Naive thymus-derived CD4-positive, alpha-beta T cell (primary cell): ENCODE results near the gene PTTG1IP. TPM values are rescaled to one million over a fixed set of nuclear protein-coding genes. Genes with fewer than 3 reads are reported as not detected.

Experiments used
- ATAC-seq: fragments of 150-1000 bp; cut with Tn5 transposase; 2 replicates; pipeline ENCODE4 v1.10.0; 2021; ENCODE audit warnings: mild to moderate bottlenecking, moderate library complexity
- CTCF ChIA-PET: fragments of 350-600 bp; sonication (Branson Sonifier 250); formaldehyde crosslinking; loops from one replicate; lab custom pipeline; 2021; ENCODE audit warnings: antibody characterized with exemption; lab: Charles Lee
- POLR2A ChIA-PET: fragments of 350-600 bp; sonication (Branson Sonifier 250); formaldehyde crosslinking; loops from one replicate; lab custom pipeline; 2021; ENCODE audit warnings: antibody characterized with exemption, inconsistent platforms; lab: Charles Lee
- DNase-seq, 9 donors: peaks; one replicate each; pipeline versions ENCODE4 v3.0.0 to v3.0.0-alpha.2; 2020 to 2022; ENCODE audit warnings: mixed read lengths in 1 of 9
- H3K27ac ChIP-seq: one replicate; pipeline ENCODE4 v1.7.0; 2013; ENCODE audit warnings: mild to moderate bottlenecking, low read depth, low read length, moderate library complexity
- H3K27me3 ChIP-seq, 2 donors: one replicate each; pipeline ENCODE4 v1.7.0; 2013; ENCODE audit warnings: low read length in 2 of 2, mild to moderate bottlenecking in 2 of 2, moderate library complexity in 2 of 2; ENCODE audit not compliant: control insufficient read depth in 2 of 2, insufficient read depth in 2 of 2
- H3K36me3 ChIP-seq, 3 experiments: 1 replicate in 2 of 3; 2 replicates in 1 of 3; pipeline ENCODE4 v1.7.0; 2013; ENCODE audit warnings: low read length in 3 of 3, mild to moderate bottlenecking in 3 of 3, moderate library complexity in 1 of 3; ENCODE audit not compliant: insufficient read depth in 3 of 3, control insufficient read depth in 2 of 3
- H3K4me1 ChIP-seq, 2 donors: one replicate each; pipeline ENCODE4 v1.7.0; 2013; ENCODE audit warnings: low read length in 2 of 2, mild to moderate bottlenecking in 2 of 2, moderate library complexity in 1 of 2; ENCODE audit not compliant: control insufficient read depth in 2 of 2, insufficient read depth in 2 of 2
- H3K4me3 ChIP-seq: 2 replicates; pipeline ENCODE4 v1.7.0; 2013; ENCODE audit warnings: mild to moderate bottlenecking, low read length
- H3K9me3 ChIP-seq, 3 experiments: 1 replicate in 2 of 3; 2 replicates in 1 of 3; pipeline ENCODE4 v1.7.0; 2013; ENCODE audit warnings: low read length in 3 of 3; ENCODE audit not compliant: control insufficient read depth in 2 of 3
- H3K27ac Mint-ChIP-seq, 9 donors: one replicate each; pipeline ENCODE4 v1.8.0; 2020 to 2022; ENCODE audit warnings: mixed read lengths in 9 of 9, mild to moderate bottlenecking in 8 of 9, moderate library complexity in 5 of 9, inconsistent platforms in 2 of 9
- H3K27me3 Mint-ChIP-seq, 5 donors: one replicate each; pipeline ENCODE4 v1.8.0; 2021 to 2022; ENCODE audit warnings: mixed read lengths in 5 of 5, mild to moderate bottlenecking in 1 of 5
- H3K36me3 Mint-ChIP-seq, 5 donors: one replicate each; pipeline ENCODE4 v1.8.0; 2020 to 2022; ENCODE audit warnings: mixed read lengths in 5 of 5, mild to moderate bottlenecking in 3 of 5, inconsistent platforms in 1 of 5
- H3K4me1 Mint-ChIP-seq, 7 donors: one replicate each; pipeline ENCODE4 v1.8.0; 2020 to 2022; ENCODE audit warnings: mixed read lengths in 7 of 7, mild to moderate bottlenecking in 3 of 7, inconsistent platforms in 1 of 7
- H3K4me3 Mint-ChIP-seq, 10 donors: one replicate each; pipeline ENCODE4 v1.8.0; 2020 to 2022; ENCODE audit warnings: mild to moderate bottlenecking in 10 of 10, mixed read lengths in 10 of 10, moderate library complexity in 6 of 10, inconsistent platforms in 2 of 10
- H3K9me3 Mint-ChIP-seq, 11 donors: one replicate each; pipeline ENCODE4 v1.8.0; 2020 to 2022; ENCODE audit warnings: mixed read lengths in 11 of 11, mild to moderate bottlenecking in 4 of 11, inconsistent platforms in 1 of 11, moderate library complexity in 1 of 11
- intact Hi-C, 2 donors: fragments of 100-400 bp; cut with micrococcal nuclease; formaldehyde crosslinking; loops; one replicate each; pipeline ENCODE4 v1.15.1; 2023
- polyA plus RNA-seq, 2 donors: library from polyadenylated mRNA; unstranded; fragments of 300-500 nt; fragmentation: Illumina TruSeq; gene quantifications; one replicate each; pipeline ENCODE4 v1.2.3, GENCODE V29; 2021
- total RNA-seq, 6 experiments: library from RNA in 5 of 6; stranded (reverse) in 5 of 6; gene quantifications; 1 replicate in 5 of 6; 2 replicates in 1 of 6; pipeline ENCODE4 v1.2.3 and lab custom pipeline; 2021 to 2026

PTTG1IP gene
- total and polyA plus RNA-seq, 7 experiments from 2014 or later: 60.9 to 122 (median 92.5) TPM

DNA sequence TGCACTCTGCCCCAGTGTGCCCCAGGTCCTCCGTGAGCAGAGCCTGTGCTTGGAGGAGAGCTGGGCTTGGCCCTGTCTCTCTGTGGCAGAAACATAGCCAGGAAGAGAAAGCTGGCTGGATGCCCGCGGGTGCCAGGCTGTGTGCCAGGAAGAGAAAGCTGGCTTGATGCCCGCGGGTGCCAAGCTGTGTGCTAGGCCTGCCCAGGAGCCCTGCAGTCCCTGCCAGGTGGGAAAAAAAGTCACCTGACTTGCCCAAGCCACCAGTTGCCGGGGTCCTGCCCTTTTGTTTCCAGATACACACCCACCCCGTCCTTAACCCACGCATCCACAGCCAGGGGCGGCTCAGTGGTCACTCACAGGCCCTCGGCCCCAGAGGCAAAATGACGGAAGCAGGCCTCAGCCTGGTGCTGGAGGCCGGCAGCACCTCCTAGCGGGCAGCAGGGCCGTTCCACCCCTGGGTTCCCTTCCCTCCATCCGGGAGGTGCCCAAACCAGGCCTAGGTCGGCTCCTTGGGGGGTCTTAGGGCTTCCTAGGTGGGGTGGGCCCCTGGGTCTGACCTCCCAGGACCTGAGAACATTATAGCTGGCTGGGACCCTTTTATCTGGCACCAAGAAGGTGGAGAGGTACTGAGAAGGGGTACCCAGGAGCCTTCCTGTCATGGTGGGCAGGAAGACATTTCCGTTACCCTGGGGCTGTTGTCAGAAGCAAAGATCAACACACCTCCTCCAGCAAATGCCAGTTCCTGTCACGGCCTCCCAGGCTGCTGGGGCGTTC is 38.1 kb upstream of the PTTG1IP start:
- Mint-ChIP-seq H3K4me1 (peaks cover 53 to 86% (median 64%) of the 10 kb centered on the region in 7 donors), H3K27ac (peak overlapping the region; percentile 74 to 98 (median 93)), H3K9me3 (peaks cover 0 to 2% (median 0%) of the 10 kb centered on the region in 11 donors), H3K36me3 (peaks cover 0 to 29% (median 9%) of the 10 kb centered on the region in 5 donors), H3K4me3 (peak overlapping the region; percentile 67 to 91 (median 82)), H3K27me3 (no peaks in the 10 kb centered on the region)
- Histone ChIP-seq H3K36me3 (peaks cover 7 to 31% (median 19%) of the 10 kb centered on the region in 3 experiments), H3K9me3 (no peaks in the 10 kb centered on the region), H3K4me1 (peaks cover 59 to 83% of the 10 kb centered on the region in 2 donors), H3K27ac (peak overlapping the region; percentile 80), H3K27me3 (no peaks in the 10 kb centered on the region), H3K4me3 (peak overlapping the region; percentile 49)
- POLR2A ChIA-PET: interaction anchor here (0.6 to 17.4 kb wide), 13 partner anchors 8 to 364 kb away, joined by 3 to 569 read pairs (median 5); partner anchors contain the start of genes ITGB2, KRTAP12-3, PTTG1IP and SLX9
- peak; percentile 76 for ATAC-seq
- peak; percentile 47 to 82 (median 78) for DNase-seq
- intact Hi-C loops: loop anchor here in 1 of 2 donors (1.0 to 5.0 kb wide), 5 partner anchors 16 to 110 kb away; partner anchors contain the start of genes PTTG1IP, SUMO3 and UBE2G2
- CTCF ChIA-PET: interaction anchor here (0.6 to 5.9 kb wide), 8 partner anchors 9 to 827 kb away, joined by 3 to 44 read pairs (median 7); partner anchors contain the start of gene ITGB2

DNA sequence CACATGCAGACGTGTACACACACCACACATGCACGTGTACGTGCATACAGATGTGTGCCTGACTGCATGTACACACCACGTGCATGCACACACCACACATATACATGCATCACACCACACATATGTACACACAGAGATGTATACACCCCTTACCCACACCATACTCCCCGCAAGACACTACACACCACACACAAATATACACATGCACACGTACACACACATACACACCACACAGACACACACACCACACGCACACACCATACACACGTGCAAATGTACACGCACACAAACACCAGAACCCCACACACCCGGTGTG is 37.5 kb upstream of the PTTG1IP start:
- peak overlapping the region; percentile 67 to 91 (median 82) for H3K4me3 Mint-ChIP-seq
- H3K36me3 Mint-ChIP-seq: peaks cover 0 to 32% (median 12%) of the 10 kb centered on the region in 5 donors
- H3K27me3 Mint-ChIP-seq: no peaks in the 10 kb centered on the region
- H3K27ac Mint-ChIP-seq: peak overlapping the region; percentile 74 to 98 (median 93)
- ChIA-PET CTCF (interaction anchor here (0.6 to 5.9 kb wide), 8 partner anchors 10 to 827 kb away, joined by 3 to 44 read pairs (median 7); partner anchors contain the start of gene ITGB2), POLR2A (interaction anchor here (0.7 to 17.4 kb wide), 13 partner anchors 9 to 253 kb away, joined by 3 to 569 read pairs (median 5); partner anchors contain the start of genes ITGB2, KRTAP12-3, PTTG1IP and SLX9)
- peaks cover 0 to 2% (median 0%) of the 10 kb centered on the region in 11 donors for H3K9me3 Mint-ChIP-seq
- H3K4me1 Mint-ChIP-seq: peaks cover 48 to 86% (median 60%) of the 10 kb centered on the region in 7 donors
- intact Hi-C loops: loop anchor here in 1 of 2 donors (1.0 to 5.0 kb wide), 5 partner anchors 16 to 110 kb away; partner anchors contain the start of genes PTTG1IP, SUMO3 and UBE2G2
- Histone ChIP-seq H3K9me3 (no peaks in the 10 kb centered on the region), H3K27ac (peak overlapping the region; percentile 80), H3K4me1 (peaks cover 54 to 83% of the 10 kb centered on the region in 2 donors), H3K27me3 (no peaks in the 10 kb centered on the region), H3K4me3 (peak overlapping the region; percentile 49), H3K36me3 (peaks cover 7 to 36% (median 23%) of the 10 kb centered on the region in 3 experiments)
- ATAC-seq (no peak), DNase-seq (no peak)

DNA sequence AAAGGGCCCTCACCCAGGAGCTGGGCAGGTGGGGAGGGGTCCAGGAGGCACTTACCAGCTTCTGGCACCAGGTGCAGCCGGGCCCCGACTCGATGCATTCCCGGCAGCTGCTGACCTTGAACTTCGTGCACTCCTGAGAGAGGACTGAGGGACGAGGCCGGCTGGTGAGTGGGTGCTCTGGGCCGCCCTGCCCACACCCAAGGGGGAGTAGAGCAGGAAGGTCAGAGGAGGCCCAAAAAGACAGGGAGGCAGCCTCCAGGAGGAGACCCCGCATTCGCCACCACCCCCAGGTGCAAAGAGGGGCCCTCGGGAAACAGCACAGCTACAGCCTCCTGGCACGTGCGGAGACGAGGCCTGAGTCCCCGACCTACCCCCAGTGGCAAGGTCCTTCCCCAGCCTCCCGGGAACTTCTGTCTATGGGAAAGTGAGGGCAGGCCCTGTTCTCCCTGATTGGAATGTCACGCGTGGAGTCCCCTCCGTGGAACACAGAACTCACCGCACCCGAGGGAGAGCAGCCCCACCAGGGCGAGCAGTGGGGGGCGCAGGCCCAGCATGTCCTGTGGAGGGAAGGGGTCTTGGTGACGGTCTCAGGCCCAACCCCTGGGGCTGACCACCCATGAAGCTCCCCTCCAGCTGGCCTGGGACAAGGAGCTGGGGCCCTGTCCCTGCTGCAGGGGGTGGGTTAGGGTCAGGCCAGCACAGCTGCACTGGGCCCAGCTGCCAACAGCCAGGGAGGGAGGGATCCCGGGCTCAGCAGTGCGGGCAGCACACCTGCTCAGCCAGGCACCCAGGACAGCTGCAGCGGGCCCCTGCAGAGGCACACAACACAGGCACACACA is 37.0 kb upstream of the PTTG1IP start:
- Mint-ChIP-seq H3K27me3 (no peaks in the 10 kb centered on the region), H3K9me3 (peaks cover 0 to 2% (median 0%) of the 10 kb centered on the region in 11 donors), H3K36me3 (peaks cover 0 to 32% (median 11%) of the 10 kb centered on the region in 5 donors), H3K4me3 (peak overlapping the region; percentile 27 to 91 (median 81)), H3K27ac (peak overlapping the region; percentile 74 to 98 (median 93)), H3K4me1 (peaks cover 44 to 84% (median 59%) of the 10 kb centered on the region in 7 donors)
- Histone ChIP-seq H3K36me3 (peaks cover 7 to 42% (median 24%) of the 10 kb centered on the region in 3 experiments), H3K27me3 (no peaks in the 10 kb centered on the region), H3K27ac (peak overlapping the region; percentile 80), H3K4me3 (peak overlapping the region; percentile 49), H3K9me3 (no peaks in the 10 kb centered on the region), H3K4me1 (peaks cover 48 to 85% of the 10 kb centered on the region in 2 donors)
- DNase-seq (no peak), ATAC-seq (no peak)
- POLR2A ChIA-PET: interaction anchor here (0.7 to 17.4 kb wide), 11 partner anchors 10 to 253 kb away, joined by 3 to 569 read pairs (median 5); partner anchors contain the start of genes ITGB2, KRTAP12-3 and PTTG1IP
- CTCF ChIA-PET: interaction anchor here (1.0 to 5.9 kb wide), 8 partner anchors 10 to 22 kb away, joined by 3 to 44 read pairs (median 7); partner anchors contain the start of gene ITGB2
- intact Hi-C loops: loop anchor here in 1 of 2 donors (1.0 to 5.0 kb wide), 5 partner anchors 17 to 109 kb away; partner anchors contain the start of genes PTTG1IP, SUMO3 and UBE2G2

DNA sequence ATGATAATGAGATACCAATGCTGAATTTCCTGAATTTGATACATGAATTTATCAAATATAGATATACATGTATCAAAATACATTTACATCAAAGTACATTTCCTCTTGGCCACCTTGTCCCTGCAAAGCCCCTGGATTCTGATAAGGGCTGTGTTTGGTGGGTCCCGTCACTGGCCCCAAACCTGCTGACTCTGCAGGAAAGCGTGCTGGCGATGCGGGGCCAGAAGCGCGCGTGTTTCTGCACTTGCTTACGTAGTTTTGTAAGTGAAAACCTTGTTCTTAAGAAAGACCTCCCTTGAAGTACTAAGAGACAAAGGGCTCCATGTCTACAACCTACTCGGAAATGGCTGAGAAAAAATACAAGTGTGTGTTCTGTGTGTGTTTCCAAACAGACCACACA is 36.2 kb upstream of the PTTG1IP start:
- Histone ChIP-seq H3K9me3 (no peaks in the 10 kb centered on the region), H3K36me3 (peaks cover 9 to 49% (median 26%) of the 10 kb centered on the region in 3 experiments), H3K4me3 (no peak overlapping the region), H3K27me3 (no peaks in the 10 kb centered on the region), H3K4me1 (peaks cover 42 to 80% of the 10 kb centered on the region in 2 donors), H3K27ac (peak overlapping the region; percentile 80)
- POLR2A ChIA-PET: interaction anchor here (0.9 to 17.4 kb wide), 5 partner anchors 9 to 219 kb away, joined by 3 to 569 read pairs (median 30); partner anchors contain the start of gene ITGB2
- H3K4me3 Mint-ChIP-seq: peak overlapping the region in 9 of 10 donors; percentile 34 to 91 (median 58)
- DNase-seq: no peak
- CTCF ChIA-PET: interaction anchor here (0.6 to 5.9 kb wide), 5 partner anchors 10 to 105 kb away, joined by 3 to 44 read pairs (median 6); partner anchors contain the start of gene ITGB2
- H3K27me3 Mint-ChIP-seq: no peaks in the 10 kb centered on the region
- H3K27ac Mint-ChIP-seq: peak overlapping the region; percentile 61 to 95 (median 88)
- peaks cover 0 to 2% (median 0%) of the 10 kb centered on the region in 11 donors for H3K9me3 Mint-ChIP-seq
- intact Hi-C loops: loop anchor here in 1 of 2 donors (1.0 to 5.0 kb wide), 2 partner anchors 92 to 170 kb away; partner anchors contain the start of gene SUMO3
- H3K4me1 Mint-ChIP-seq: peaks cover 39 to 78% (median 52%) of the 10 kb centered on the region in 7 donors
- H3K36me3 Mint-ChIP-seq: peaks cover 0 to 28% (median 9%) of the 10 kb centered on the region in 5 donors
- ATAC-seq: no peak

DNA sequence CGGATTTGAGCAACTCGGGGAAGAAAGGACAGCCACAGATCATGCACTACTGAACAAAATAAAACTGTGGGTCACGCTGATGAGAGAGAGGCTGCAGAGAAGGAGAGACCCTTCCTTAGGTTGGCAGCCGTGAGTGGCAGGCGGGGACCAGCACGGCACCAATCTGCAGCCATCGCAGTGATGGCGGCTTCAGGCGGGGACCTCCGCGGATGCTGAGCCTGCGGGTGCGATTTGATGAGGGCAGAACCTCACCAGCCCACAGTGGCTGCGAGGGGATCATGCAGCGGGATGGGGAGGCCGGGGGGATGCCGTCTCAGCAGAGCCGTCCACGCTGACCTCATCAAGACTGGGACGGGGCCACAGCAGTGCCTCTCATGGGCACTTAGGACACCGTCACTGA is 35.4 kb upstream of the PTTG1IP start:
- ChIA-PET CTCF (interaction anchor here (1.5 to 2.5 kb wide), 2 partner anchors 11 to 16 kb away, joined by 3 to 6 read pairs; partner anchors contain the start of gene ITGB2), POLR2A (interaction anchor here (0.9 to 17.4 kb wide), 5 partner anchors 8 to 88 kb away, joined by 3 to 569 read pairs (median 35); partner anchors contain the start of gene ITGB2)
- H3K36me3 ChIP-seq: peaks cover 17 to 57% (median 26%) of the 10 kb centered on the region in 3 experiments
- DNase-seq: no peak
- Mint-ChIP-seq H3K27me3 (no peaks in the 10 kb centered on the region), H3K9me3 (peaks cover 0 to 2% (median 0%) of the 10 kb centered on the region in 11 donors), H3K36me3 (peaks cover 5 to 31% (median 17%) of the 10 kb centered on the region in 5 donors), H3K4me3 (peak overlapping the region in 7 of 10 donors; percentile 25 to 91 (median 58)), H3K4me1 (peaks cover 39 to 76% (median 53%) of the 10 kb centered on the region in 7 donors), H3K27ac (peak overlapping the region; percentile 68 to 95 (median 88))
- no peak for ATAC-seq
- H3K27ac ChIP-seq: peak overlapping the region; percentile 80
- peaks cover 34 to 72% of the 10 kb centered on the region in 2 donors for H3K4me1 ChIP-seq
- H3K27me3 ChIP-seq: no peaks in the 10 kb centered on the region
- no peak overlapping the region for H3K4me3 ChIP-seq
- no peaks in the 10 kb centered on the region for H3K9me3 ChIP-seq
- intact Hi-C loops: loop anchor here in 1 of 2 donors (1.0 kb wide), 1 partner anchor 170 kb away; no protein-coding TSS in a partner anchor
